Activated CD8-positive, alpha-beta memory T cell treated with anti-CD3 and anti-CD28 coated beads, Interleukin-2, amount 10 ng/mL, durations not matched to agents 7 days and 5 days (primary cell): Measurements from ENCODE around the gene SBK2. TPM values are rescaled to one million over a fixed set of nuclear protein-coding genes. Genes with fewer than 3 reads are reported as not detected.
"Not testable (repeated sequence)": the region's sequence is repeated elsewhere in the genome, so short reads cannot be mapped to it uniquely, and the experiment has no call there.

Experiments used
- ATAC-seq: fragments of 150-1000 bp; cut with Tn5 transposase; one replicate; pipeline ENCODE4 v1.10.0; 2021; ENCODE audit warnings: moderate library complexity
- CTCF ChIA-PET: fragments of 350-600 bp; sonication (Branson Sonifier 250); formaldehyde crosslinking; loops from one replicate; lab custom pipeline; 2021; ENCODE audit warnings: antibody characterized with exemption; lab: Charles Lee
- DNase-seq: peaks from one replicate; pipeline ENCODE4 v3.0.0-alpha.2; 2020
- H3K27ac Mint-ChIP-seq: one replicate; pipeline ENCODE4 v1.8.0; 2021; ENCODE audit warnings: mild to moderate bottlenecking, mixed read lengths
- H3K27me3 Mint-ChIP-seq: one replicate; pipeline ENCODE4 v1.8.0; 2021; ENCODE audit warnings: mixed read lengths
- H3K36me3 Mint-ChIP-seq: one replicate; pipeline ENCODE4 v1.8.0; 2021; ENCODE audit warnings: mild to moderate bottlenecking, mixed read lengths
- H3K4me1 Mint-ChIP-seq: one replicate; pipeline ENCODE4 v1.8.0; 2021; ENCODE audit warnings: mixed read lengths
- H3K4me3 Mint-ChIP-seq: one replicate; pipeline ENCODE4 v1.8.0; 2021; ENCODE audit warnings: mild to moderate bottlenecking, moderate library complexity, mixed read lengths
- H3K9me3 Mint-ChIP-seq: one replicate; pipeline ENCODE4 v1.8.0; 2022; ENCODE audit warnings: low read depth, mixed read lengths
- total RNA-seq, 2 experiments: library from RNA; stranded (reverse); gene quantifications; one replicate each; pipeline ENCODE4 v1.2.3, GENCODE V29; 2021

The SBK2 gene, protein sequence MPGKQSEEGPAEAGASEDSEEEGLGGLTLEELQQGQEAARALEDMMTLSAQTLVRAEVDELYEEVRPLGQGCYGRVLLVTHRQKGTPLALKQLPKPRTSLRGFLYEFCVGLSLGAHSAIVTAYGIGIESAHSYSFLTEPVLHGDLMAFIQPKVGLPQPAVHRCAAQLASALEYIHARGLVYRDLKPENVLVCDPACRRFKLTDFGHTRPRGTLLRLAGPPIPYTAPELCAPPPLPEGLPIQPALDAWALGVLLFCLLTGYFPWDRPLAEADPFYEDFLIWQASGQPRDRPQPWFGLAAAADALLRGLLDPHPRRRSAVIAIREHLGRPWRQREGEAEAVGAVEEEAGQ
- total RNA-seq = not detected

DNA sequence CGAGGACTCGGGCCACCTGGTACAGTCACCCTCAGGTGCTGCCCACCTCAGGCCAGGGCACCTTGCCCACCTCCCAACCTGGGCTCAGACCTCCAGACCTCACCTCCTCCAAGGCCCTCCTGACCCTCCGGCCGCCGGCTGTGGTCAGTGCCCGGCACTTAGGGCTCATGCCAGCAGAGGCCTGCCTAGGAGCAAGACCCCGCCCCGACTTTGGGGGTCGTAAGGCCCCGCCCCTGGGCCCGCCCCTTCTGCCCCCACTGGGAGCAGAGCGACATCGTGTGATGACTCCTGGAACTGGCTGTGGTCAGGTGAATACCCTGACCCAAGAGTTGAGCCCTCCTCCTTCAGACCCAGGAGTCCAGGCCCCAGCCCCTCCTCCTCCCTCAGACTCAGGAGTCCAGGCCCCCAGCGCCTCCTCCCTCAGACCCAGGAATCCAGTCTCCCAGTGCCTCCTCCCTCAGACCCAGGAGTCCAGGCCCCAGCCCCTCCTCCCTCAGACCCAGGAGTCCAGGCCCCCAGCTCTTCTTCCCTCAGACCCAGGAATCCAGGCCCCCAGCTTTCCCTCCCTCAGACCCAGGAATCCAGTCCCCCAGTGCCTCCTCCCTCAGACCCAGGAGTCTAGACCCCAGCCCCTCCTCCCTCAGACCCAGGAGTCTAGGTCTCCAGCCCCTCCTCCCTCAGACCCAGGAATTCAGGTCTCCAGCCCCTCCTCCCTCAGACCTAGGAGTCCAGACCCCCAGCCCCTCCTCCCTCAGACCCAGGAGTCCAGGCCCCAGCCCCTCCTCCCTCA is at the start of gene SBK2:
SBK2 (minus strand) TSS at position 183 of the 790 bp plus-strand sequence. CDS start 839 bp downstream, outside the sequence.
- DNase-seq (no peak), ATAC-seq (no peak)
- Mint-ChIP-seq H3K4me3 (no peak within 1 kb of the TSS), H3K9me3 (no peaks in the 10 kb centered on the region), H3K27me3 (no peaks in the 10 kb centered on the region), H3K4me1 (no peaks in the 10 kb centered on the region), H3K36me3 (no peaks in the 10 kb centered on the region), H3K27ac (no peak within 1 kb of the TSS)
- CTCF ChIA-PET = no interaction called here

DNA sequence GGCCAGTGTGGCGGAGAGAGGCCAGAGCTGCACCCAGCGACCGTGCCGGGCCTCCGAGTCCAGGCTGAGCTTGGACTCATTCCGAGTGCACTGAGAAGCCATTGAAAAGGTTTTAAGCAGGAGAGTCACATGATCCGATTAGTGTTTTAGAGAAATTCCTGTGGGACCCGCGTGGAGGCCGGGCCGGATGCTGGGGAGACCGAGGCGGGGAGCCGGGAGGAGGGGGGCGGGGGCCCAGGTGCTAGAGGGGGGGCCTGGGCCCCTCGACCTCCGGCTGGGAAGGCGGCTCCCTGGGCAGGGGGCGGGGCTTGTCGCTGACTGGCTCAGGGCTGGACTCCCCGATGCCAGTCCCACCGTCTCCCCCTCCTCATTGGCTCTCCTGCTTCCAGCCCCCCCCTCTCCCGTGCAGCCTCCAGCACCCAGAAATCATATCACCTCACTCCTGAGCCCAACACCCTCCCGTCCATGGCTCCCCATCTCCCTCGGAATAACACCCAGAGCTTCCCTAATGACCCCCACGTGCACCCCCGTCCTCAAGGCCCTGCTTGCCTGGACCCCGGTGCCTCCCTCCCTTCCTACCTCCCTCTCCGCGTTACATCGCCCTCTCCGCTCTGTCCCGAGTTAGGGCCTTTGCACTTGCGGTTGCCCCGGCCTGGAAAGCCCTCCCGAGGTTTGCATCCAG is 48.9 kb upstream of the SBK2 start:
- no peaks in the 10 kb centered on the region for H3K9me3 Mint-ChIP-seq
- no peak for DNase-seq
- peaks cover 23% of the 10 kb centered on the region for H3K27me3 Mint-ChIP-seq
- H3K27ac Mint-ChIP-seq = no peak overlapping the region
- ATAC-seq = no peak
- H3K4me3 Mint-ChIP-seq = no peak overlapping the region
- peaks cover 24% of the 10 kb centered on the region for H3K4me1 Mint-ChIP-seq
- H3K36me3 Mint-ChIP-seq = no peaks in the 10 kb centered on the region
- CTCF ChIA-PET = interaction anchor here (1.3 to 1.6 kb wide), 3 partner anchors 20 to 46 kb away, joined by 3 to 11 read pairs (median 4); partner anchors contain the start of gene ZNF865

DNA sequence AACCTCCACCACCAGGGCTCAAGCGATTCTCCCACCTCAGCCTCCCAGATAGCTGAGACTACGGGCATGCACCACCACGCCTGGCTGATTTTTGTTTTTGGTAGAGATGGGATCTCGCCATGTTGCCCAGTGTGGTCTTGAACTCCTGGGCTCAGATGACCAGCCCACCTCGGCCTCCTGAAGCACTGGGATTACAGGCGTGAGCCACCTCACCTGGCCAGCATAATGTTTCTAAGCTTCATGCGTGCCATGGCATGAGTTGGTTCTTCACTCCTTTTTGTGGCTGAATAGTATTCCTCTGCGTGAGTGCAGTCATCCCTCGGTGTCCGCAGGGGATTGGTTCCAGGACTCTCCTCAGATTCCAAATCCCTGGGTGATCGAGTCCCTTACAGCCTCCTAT is 47.9 kb upstream of the SBK2 start:
- no peak overlapping the region for H3K4me3 Mint-ChIP-seq
- CTCF ChIA-PET = interaction anchor here (1.3 to 1.6 kb wide), 2 partner anchors 41 to 47 kb away, joined by 4 to 11 read pairs; no protein-coding TSS in a partner anchor
- H3K36me3 Mint-ChIP-seq = no peaks in the 10 kb centered on the region

DNA sequence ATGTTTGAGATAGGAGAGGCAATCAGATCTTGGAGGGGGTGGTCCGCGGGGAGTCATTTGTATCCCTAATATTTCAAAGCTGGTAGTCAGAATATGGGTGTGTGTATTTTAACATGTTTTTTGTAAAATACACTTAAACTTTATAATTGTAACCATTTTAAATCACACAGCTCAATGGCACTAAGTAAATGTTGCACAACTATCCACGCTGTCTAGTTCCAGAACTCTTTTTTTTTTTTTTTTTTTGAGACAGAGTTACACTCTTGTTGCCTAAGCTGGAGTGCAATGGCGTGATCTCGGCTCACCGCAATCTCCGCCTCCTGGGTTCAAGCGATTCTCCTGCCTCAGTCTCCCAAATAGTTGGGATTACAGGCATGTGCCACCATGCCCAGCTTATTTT is 47.0 kb upstream of the SBK2 start:
- CTCF ChIA-PET = interaction anchor here (0.9 kb wide), 1 partner anchor 40 kb away, joined by 3 read pairs; the partner anchor contains the start of gene ZNF784
- Mint-ChIP-seq H3K27me3 (peaks cover 23% of the 10 kb centered on the region), H3K4me1 (peaks cover 30% of the 10 kb centered on the region)
- not testable (repeated sequence) for H3K36me3 Mint-ChIP-seq, ATAC-seq, H3K9me3 Mint-ChIP-seq, DNase-seq, H3K27ac Mint-ChIP-seq, H3K4me3 Mint-ChIP-seq

More for the DNA sequence above, 47.9 kb upstream of the SBK2 start:
- Mint-ChIP-seq H3K9me3 (no peaks in the 10 kb centered on the region), H3K27ac (no peak overlapping the region), H3K27me3 (peaks cover 23% of the 10 kb centered on the region), H3K4me1 (peaks cover 26% of the 10 kb centered on the region)
- DNase-seq (no peak), ATAC-seq (no peak)

DNA sequence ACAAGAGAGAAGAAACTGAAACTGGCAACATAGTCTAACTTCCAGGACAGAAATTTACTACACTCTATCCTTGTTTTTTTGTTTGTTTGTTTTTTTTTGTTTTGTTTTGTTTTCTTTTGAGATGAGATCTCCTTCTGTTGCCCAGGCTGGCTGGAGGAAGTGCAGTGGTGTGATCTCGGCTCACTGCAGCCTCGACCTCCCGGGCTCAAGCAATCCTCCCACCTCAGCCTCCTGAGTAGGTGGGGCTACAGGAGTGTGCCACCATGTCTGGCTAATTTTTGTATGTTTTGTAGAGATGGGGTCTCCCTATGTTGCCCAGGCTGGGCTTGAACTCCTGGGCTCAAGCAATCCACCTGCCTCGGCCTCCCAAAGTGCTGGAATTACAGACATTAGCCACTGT is 45.4 kb upstream of the SBK2 start:
- not testable (repeated sequence) for ATAC-seq, H3K36me3 Mint-ChIP-seq, DNase-seq, H3K9me3 Mint-ChIP-seq, H3K4me3 Mint-ChIP-seq, H3K27ac Mint-ChIP-seq
- Mint-ChIP-seq H3K4me1 (peaks cover 27% of the 10 kb centered on the region), H3K27me3 (peaks cover 21% of the 10 kb centered on the region)
- CTCF ChIA-PET = interaction anchor here (1.3 kb wide), 1 partner anchor 78 kb away, joined by 3 read pairs; no protein-coding TSS in a partner anchor

DNA sequence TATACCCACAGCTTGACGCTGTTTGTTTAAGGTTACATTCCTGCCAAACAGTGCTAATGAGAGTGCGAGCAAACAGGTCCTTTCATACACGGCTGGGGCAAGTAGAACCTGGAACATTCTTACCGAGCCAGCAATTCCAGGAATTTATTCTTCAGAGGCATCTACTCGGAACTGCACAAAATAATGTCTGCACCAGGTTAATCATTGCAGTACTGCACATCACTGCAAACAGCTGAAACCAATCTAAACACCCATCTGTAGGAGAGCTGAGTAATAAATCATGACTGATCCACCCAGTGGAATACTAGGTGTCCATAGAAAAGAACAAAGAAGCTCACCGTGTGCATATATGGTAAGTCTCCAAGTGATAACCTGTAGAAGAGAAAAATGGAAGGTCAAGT is 44.9 kb upstream of the SBK2 start:
- H3K27ac Mint-ChIP-seq = no peak overlapping the region
- no peak for ATAC-seq
- CTCF ChIA-PET = interaction anchor here (1.2 to 2.2 kb wide), 3 partner anchors 24 to 78 kb away, joined by 3 to 8 read pairs (median 3); no protein-coding TSS in a partner anchor
- no peak for DNase-seq
- H3K9me3 Mint-ChIP-seq = no peaks in the 10 kb centered on the region
- peaks cover 8% of the 10 kb centered on the region for H3K36me3 Mint-ChIP-seq
- peaks cover 17% of the 10 kb centered on the region for H3K27me3 Mint-ChIP-seq
- H3K4me3 Mint-ChIP-seq = no peak overlapping the region
- H3K4me1 Mint-ChIP-seq = peaks cover 25% of the 10 kb centered on the region

DNA sequence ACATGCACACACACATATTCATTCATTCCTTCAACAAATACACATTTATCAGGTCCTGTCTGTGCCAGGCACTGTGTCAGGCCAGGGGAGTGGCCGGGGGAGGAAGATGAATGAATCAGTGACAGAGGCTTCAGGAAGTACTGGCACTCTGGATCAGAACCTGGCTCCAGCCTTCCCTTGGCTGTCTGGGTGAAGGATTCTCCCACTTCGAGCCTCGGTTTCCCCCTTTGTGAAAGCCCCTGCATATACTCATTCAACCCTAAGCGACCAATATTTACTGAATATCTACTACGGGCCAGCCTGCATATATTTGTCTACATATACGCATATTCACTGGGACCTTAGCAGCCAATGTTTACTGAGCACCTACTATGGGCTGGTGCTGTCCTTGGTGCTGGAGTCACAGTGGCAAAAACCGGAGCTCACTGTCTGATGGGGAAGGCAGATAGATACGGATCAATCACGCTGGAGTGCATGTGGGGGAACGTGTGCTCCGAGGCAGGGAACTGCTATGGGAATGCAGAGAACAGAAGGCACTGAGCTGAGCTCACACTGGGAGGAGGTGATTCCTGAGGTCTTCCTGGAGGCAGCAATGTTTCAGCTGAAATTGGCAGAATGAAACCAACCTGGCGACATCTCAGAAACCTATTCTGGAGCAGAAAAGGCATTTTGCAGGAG is 44.4 kb upstream of the SBK2 start:
- ATAC-seq (no peak), DNase-seq (peak; percentile 45)

DNA sequence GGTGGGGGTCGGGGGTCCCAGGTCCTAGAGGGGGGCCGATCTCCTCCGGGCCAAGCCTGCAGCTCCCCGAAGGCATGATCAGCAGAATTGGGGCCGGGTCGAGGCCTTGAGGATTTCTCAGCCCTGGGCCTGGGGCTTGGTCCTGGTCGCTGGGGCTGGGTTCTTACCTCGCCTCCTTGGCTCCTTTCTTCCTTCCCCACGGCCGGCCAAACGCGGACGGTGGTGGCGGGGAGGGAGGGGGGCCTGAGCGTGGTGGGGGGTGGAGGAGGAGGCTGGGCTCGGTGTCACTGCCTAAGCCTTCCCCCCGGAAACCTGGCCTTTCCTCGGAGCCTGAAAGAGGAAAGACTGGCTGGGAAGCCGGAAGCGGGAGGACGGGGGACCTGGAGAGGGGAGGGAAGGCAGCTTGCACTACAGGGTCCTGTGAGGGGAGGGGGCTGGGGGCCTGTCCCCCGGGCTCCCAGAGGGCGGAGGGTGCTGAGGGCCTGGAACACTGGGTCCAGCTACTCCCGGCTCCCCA is 43.8 kb upstream of the SBK2 start, which contains the start of gene ZNF579:
ZNF579 (minus strand) TSS at position 221 of the 517 bp plus-strand sequence. CDS start 1,209 bp downstream, outside the sequence.
- Mint-ChIP-seq H3K27ac (peak within 1 kb of the TSS; percentile 60), H3K4me1 (peaks cover 21% of the 10 kb centered on the region), H3K36me3 (peaks cover 9% of the 10 kb centered on the region), H3K27me3 (peaks cover 9% of the 10 kb centered on the region), H3K4me3 (peak within 1 kb of the TSS; percentile 77), H3K9me3 (no peaks in the 10 kb centered on the region)
- peak; percentile 70 for ATAC-seq
- CTCF ChIA-PET = interaction anchor here (0.7 to 2.2 kb wide), 4 partner anchors 26 to 77 kb away, joined by 3 to 8 read pairs (median 4); no protein-coding TSS in a partner anchor
- peak; percentile 79 for DNase-seq

More for the DNA sequence above, 44.4 kb upstream of the SBK2 start:
- Mint-ChIP-seq H3K9me3 (no peaks in the 10 kb centered on the region), H3K27ac (peak overlapping the region; percentile 53), H3K4me1 (peaks cover 24% of the 10 kb centered on the region), H3K36me3 (peaks cover 9% of the 10 kb centered on the region), H3K27me3 (peaks cover 13% of the 10 kb centered on the region), H3K4me3 (peak overlapping the region; percentile 77)
- CTCF ChIA-PET = interaction anchor here (0.7 to 2.2 kb wide), 4 partner anchors 25 to 77 kb away, joined by 3 to 8 read pairs (median 4); no protein-coding TSS in a partner anchor

DNA sequence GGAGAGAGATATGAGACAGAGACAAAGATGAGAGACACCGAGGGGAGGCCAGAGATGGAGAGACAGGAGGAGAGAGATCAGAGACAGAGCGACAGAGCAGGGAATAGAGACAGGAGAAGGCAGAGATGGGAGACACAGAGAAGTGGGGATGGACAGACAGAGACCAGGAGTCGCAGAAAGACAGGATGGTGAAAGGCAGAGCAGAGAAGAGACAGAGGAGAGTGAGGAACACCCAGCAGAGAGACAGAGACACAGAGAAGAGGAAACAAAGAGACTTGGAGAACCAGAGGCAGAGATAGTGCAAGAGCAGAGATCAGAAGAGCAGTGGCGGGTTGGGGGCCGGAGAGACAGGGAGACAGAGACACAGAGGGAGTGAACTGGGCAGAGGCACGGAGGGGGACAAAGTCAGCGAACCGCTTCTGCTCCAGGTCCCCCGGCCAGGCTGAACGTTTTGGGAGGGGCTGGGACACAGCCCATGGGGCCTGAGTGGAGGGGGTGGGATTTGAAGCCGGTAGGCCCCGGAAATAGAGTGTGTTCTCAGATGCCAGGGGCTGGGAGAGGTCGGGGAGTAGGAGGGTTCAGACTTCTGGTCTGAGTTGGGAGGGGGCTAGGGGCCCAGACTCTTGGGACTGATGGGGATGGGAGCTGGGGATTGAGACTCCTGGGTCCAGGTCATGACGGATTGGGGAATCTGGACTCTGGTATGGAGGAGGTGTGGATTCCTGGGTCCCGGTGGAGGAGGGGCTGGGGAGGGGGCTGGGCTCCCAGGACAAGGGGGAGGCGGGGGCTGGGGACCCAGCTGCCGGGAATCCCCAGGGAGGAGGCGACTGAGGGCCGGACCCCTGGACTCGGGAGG is 43.1 kb upstream of the SBK2 start:
- ATAC-seq (peak; percentile 50), DNase-seq (no peak)
- Mint-ChIP-seq H3K27me3 (peaks cover 3% of the 10 kb centered on the region), H3K4me3 (peak overlapping the region; percentile 77), H3K9me3 (no peaks in the 10 kb centered on the region), H3K36me3 (peaks cover 9% of the 10 kb centered on the region), H3K27ac (peak overlapping the region; percentile 60), H3K4me1 (peaks cover 17% of the 10 kb centered on the region)
- CTCF ChIA-PET = interaction anchor here (1.0 to 2.2 kb wide), 2 partner anchors 26 to 76 kb away, joined by 3 to 8 read pairs; no protein-coding TSS in a partner anchor

DNA sequence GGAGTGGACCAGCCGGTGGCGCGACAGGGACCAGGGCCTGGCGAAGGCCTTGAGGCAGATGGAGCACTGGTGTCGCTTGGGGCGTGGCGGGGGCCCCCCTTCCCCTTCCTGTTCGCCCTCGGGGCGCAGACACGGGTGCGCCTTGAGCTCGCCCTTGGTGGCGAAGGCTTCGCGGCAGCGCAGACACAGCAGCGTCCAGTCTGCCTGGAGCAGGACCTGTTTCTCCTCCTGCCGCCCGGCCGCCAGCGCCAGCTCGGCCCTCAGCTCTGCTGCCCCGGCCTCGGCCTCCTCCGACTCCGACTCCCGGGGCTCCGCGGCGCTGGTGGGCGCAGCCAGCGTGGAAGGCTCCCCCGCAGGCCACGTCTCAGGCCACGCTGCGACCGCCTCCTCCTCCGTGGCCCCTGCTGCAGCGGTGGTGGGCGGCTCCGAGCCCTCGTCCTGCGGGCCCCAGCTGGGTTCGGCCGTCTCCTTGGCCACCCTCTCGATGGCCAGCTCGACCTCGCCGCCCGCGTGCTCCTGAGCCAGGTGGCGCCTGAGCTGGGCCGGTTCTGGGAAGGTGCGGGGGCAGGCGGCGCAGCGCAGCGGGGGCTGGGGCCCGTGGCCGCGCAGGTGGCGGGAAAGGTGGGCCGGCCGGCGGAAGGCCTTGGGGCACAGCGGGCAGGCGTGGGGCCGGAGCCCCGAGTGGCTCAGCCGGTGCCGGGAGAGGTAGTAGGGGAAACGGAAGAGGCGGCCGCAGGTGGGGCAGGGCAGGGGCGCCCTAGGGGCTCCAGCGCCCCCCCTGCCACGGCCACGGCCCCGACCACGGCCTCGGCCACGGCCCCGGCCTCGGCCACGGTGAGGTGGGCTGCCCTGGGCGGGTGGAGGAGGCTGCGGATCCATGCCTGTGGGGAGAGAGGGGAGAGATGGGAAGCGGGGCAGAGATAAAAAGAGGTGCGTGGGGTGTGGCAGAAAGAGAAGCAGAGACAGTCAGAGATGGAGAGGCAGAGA is 42.1 kb upstream of the SBK2 start:
- H3K27ac Mint-ChIP-seq = no peak overlapping the region
- no peak for DNase-seq
- CTCF ChIA-PET = no interaction called here
- H3K4me3 Mint-ChIP-seq = peak overlapping the region; percentile 77
- no peaks in the 10 kb centered on the region for H3K27me3 Mint-ChIP-seq
- H3K9me3 Mint-ChIP-seq = no peaks in the 10 kb centered on the region
- peaks cover 9% of the 10 kb centered on the region for H3K36me3 Mint-ChIP-seq
- H3K4me1 Mint-ChIP-seq = peaks cover 17% of the 10 kb centered on the region
- no peak for ATAC-seq
